Hepatocyte (in vitro differentiated cells): ENCODE measurements around the gene STRC. TPM values are rescaled to one million over a fixed set of nuclear protein-coding genes. Genes with fewer than 3 reads are reported as not detected.
"Not testable (repeated sequence)": the region's sequence is repeated elsewhere in the genome, so short reads cannot be mapped to it uniquely, and the experiment has no call there.

Experiments used
- DNase-seq: peaks from one replicate; pipeline ENCODE4 v3.0.0-alpha.2; 2016; ENCODE audit warnings: low spot score
- H2AFZ ChIP-seq: fragments of 200-600 bp; sonication (generic); 2 replicates; pipeline ENCODE4 v1.6.0; 2016; ENCODE audit warnings: antibody characterized with exemption, mild to moderate bottlenecking
- H3K27ac ChIP-seq: fragments of 200-600 bp; sonication (generic); 2 replicates; pipeline ENCODE4 v1.5.1; 2016; ENCODE audit warnings: mild to moderate bottlenecking
- H3K27me3 ChIP-seq: fragments of 200-600 bp; sonication (generic); 2 replicates; pipeline ENCODE4 v1.6.1; 2016
- H3K36me3 ChIP-seq: fragments of 200-600 bp; sonication (generic); replicated peaks from 2 replicates; pipeline ENCODE4 v1.5.1; 2016; ENCODE audit warnings: low read depth; ENCODE audit not compliant: insufficient read depth
- H3K4me1 ChIP-seq: fragments of 200-600 bp; sonication (generic); 2 replicates; pipeline ENCODE4 v1.5.1; 2016; ENCODE audit warnings: mild to moderate bottlenecking, moderate library complexity; ENCODE audit not compliant: insufficient read depth
- H3K4me2 ChIP-seq: fragments of 200-600 bp; sonication (generic); 2 replicates; pipeline ENCODE4 v1.6.0; 2016
- H3K4me3 ChIP-seq: fragments of 200-600 bp; sonication (generic); 2 replicates; pipeline ENCODE4 v1.5.1; 2016; ENCODE audit warnings: mild to moderate bottlenecking
- H3K79me2 ChIP-seq: fragments of 200-600 bp; sonication (generic); 2 replicates; pipeline ENCODE4 v1.6.0; 2017; ENCODE audit warnings: mild to moderate bottlenecking
- H3K9me2 ChIP-seq: fragments of 200-600 bp; sonication (generic); replicated peaks from 2 replicates; pipeline ENCODE4 v1.6.0; 2017; ENCODE audit warnings: mild to moderate bottlenecking; ENCODE audit not compliant: insufficient read depth
- H3K9me3 ChIP-seq: fragments of 200-600 bp; sonication (generic); 2 replicates; pipeline ENCODE4 v1.5.1; 2016; ENCODE audit warnings: low read depth, mild to moderate bottlenecking
- H4K20me1 ChIP-seq: fragments of 200-600 bp; sonication (generic); 2 replicates; pipeline ENCODE4 v1.6.0; 2016; ENCODE audit warnings: mild to moderate bottlenecking; ENCODE audit not compliant: insufficient read depth, poor library complexity, severe bottlenecking
- WGBS: methylation state at CpG from one replicate; pipeline ENCODE4 v1.1.6; 2016; ENCODE audit warnings: low lambda C conversion rate; ENCODE audit errors: missing lambda C conversion rate; 5-methylcytosine and 5-hydroxymethylcytosine counted together
- polyA plus RNA-seq: library from polyadenylated mRNA; unstranded; fragments of >200 nt; fragmentation: Nextera tagmentation; extraction: Ambion mirVana; gene quantifications from 2 replicates; pipeline ENCODE4 v1.2.1, GENCODE V29; 2016
- total RNA-seq: library from RNA; depleted of rRNA; stranded (reverse); fragments of >200 nt; gene quantifications from 2 replicates; pipeline ENCODE4 v1.2.3, GENCODE V29; 2014

Gene STRC
- total RNA-seq (0.23 and 0.44 TPM in 2 replicates), polyA plus RNA-seq (0.47 and 2.0 TPM in 2 replicates)

DNA sequence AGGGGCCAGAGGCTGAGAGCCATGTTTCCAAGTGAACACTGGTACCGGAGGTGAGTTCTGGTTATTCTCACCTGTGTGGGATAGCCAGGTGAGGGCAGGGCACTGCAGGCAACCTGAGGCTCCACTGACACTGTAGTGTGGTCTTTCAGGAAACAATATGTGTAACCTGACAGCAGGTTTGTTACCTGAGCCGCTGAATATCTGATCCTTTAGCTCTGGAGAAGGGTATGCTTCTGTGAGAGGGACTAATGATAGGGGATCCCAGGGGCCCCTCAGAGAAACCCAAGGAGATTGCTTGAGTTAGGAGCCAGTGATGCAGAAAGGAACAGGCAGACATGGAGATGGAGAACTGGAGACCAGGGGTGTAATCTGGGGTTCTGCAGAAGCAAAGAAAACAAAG lies at the start of gene STRC:
Gene STRC, minus strand, starts transcription at position 101 of the 400 bp plus-strand sequence. Its CDS starts 78 bp downstream, at position 23.
- H2AFZ ChIP-seq, H3K27me3 ChIP-seq, DNase-seq, H3K36me3 ChIP-seq, H3K9me2 ChIP-seq, H3K4me3 ChIP-seq, H3K79me2 ChIP-seq, H3K4me2 ChIP-seq, H3K27ac ChIP-seq, H3K9me3 ChIP-seq, H3K4me1 ChIP-seq, H4K20me1 ChIP-seq: not testable (repeated sequence)
- WGBS: no CpG with 5 or more reads among the region's 2 CpGs

DNA sequence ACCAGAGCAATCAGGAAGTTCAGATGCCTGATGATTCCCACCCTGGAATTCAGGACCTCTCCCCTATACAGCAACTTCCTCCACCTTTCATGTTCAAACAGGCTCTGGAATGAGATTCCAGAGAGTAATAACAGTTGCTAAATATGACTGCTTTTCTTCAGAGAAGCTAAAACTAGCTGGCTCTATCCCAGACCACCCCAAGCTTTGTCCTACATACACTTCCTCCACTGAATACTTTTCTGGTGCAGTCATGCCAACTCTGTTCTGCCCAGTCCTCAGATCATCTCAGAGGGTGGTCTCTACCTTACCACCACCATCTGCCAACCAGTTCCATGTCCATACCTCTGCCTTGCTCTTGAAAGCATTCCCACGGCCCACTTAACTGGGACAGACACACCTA lies 47.6 kb upstream of the STRC start:
- not testable (repeated sequence) for H3K79me2 ChIP-seq, H3K36me3 ChIP-seq, H3K4me3 ChIP-seq, H3K27ac ChIP-seq, H3K27me3 ChIP-seq, H2AFZ ChIP-seq, H3K9me2 ChIP-seq, DNase-seq, H3K4me1 ChIP-seq, H3K9me3 ChIP-seq, H4K20me1 ChIP-seq, H3K4me2 ChIP-seq
- WGBS: no CpG with 5 or more reads among the region's 1 CpG

DNA sequence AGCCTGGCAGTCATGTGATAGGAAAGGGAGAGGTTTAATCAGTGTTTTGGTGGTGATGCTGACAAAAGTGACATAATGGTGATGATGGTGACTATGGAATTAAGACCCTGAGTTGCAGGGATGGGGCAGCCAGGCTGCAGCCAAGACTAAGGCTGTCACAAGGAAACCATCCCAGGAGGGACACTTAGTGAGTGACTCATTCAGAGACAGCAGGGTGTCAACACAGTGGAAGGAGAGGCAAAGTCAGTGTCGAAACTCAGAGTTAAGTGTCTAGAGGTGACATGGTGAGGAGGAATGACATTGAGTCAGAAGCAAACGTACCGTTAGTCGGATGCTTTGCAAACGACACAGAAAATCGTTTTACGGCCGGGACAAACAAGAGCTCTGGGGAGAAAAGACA lies 44.7 kb upstream of the STRC start:
- not testable (repeated sequence) for H4K20me1 ChIP-seq

DNA sequence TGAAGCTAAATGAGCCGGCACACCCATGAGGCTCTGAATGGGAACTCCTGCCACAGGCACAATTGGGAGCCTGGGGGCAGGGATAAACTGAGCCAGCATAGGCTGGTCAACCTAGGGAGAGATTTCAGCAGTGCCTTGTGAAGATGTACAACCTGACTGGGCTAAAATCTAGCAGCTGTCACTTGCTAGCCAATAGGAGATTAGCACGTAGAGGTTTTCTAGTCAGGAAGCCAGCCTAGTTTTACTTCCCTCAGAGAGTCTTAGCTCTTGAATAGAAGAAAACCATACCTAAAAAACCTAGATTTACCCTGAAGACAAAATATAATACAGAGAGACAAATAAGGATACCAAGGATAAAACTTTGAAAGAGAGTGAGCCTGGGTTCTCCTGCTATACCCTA lies 43.7 kb upstream of the STRC start:
- WGBS: 100% methylated on average over 1 of the region's 2 CpGs

More for the DNA sequence above, 44.7 kb upstream of the STRC start:
- not testable (repeated sequence) for DNase-seq, H3K79me2 ChIP-seq, H3K4me3 ChIP-seq, H3K27ac ChIP-seq, H3K4me1 ChIP-seq, H3K9me2 ChIP-seq, H3K36me3 ChIP-seq, H3K27me3 ChIP-seq, H3K9me3 ChIP-seq, H2AFZ ChIP-seq, H3K4me2 ChIP-seq
- WGBS: no CpG with 5 or more reads among the region's 8 CpGs

DNA sequence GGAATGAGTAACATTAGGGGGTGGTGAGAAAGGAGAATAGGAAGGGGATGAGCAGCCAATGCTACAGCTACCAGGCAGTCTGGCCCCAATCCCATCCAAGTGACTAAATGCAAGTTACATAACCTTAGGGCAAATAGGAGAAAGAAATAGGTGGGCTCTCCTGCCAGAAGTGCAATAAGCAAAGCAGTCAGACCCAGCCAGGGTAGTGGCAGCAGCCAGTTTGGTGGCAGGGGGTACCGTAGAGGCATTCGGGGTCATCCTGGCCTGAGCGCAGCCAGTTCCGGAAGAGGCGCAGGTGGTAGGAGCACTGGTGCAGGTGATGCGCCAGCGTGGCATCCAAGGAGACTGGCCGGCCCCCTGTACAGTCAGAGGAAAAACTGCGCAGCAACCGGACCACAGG lies 41.1 kb upstream of the STRC start:
- WGBS: 100% methylated on average over 2 of the region's 10 CpGs
- not testable (repeated sequence) for H3K9me2 ChIP-seq, H4K20me1 ChIP-seq, H3K36me3 ChIP-seq, H3K27me3 ChIP-seq, H3K9me3 ChIP-seq, H2AFZ ChIP-seq, DNase-seq, H3K4me3 ChIP-seq, H3K79me2 ChIP-seq, H3K4me2 ChIP-seq, H3K4me1 ChIP-seq, H3K27ac ChIP-seq

More for the DNA sequence above, 43.7 kb upstream of the STRC start:
- H3K27ac ChIP-seq, H3K79me2 ChIP-seq, H3K4me2 ChIP-seq, H3K27me3 ChIP-seq, H4K20me1 ChIP-seq, H2AFZ ChIP-seq, DNase-seq, H3K9me3 ChIP-seq, H3K4me1 ChIP-seq, H3K36me3 ChIP-seq, H3K4me3 ChIP-seq, H3K9me2 ChIP-seq: not testable (repeated sequence)

DNA sequence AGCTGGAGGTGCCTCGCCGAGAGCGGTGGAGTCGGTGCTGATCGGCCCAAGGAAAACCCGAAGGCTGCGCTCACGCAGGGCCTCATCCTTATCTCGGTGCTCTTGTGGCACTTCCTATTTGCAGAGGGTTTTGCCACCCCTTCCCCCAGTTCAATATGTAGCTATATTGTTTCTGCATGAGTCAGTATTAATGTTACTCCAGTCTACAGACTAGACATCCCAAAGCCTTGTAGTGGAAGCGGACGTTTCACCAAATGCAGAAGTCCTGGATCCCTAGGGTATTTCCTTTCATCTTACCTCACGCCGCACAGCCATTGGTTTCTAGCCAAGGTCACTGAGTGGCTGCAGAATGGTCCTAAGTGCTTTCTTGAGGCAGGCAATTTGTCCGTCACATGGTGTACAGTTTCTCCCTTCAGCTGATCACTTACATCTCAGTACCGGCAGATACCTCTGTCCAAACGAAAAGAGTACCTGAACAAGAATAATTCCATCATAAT lies 30.9 kb upstream of the STRC start:
- H3K27ac ChIP-seq, H3K4me1 ChIP-seq, H3K9me3 ChIP-seq, DNase-seq, H2AFZ ChIP-seq, H3K9me2 ChIP-seq, H3K4me2 ChIP-seq, H3K4me3 ChIP-seq, H3K27me3 ChIP-seq, H3K79me2 ChIP-seq, H3K36me3 ChIP-seq, H4K20me1 ChIP-seq: not testable (repeated sequence)
- 97% methylated on average over 16 of the region's 16 CpGs for WGBS
